ENCODE data around the gene PSMC5.

Gene PSMC5

DNA sequence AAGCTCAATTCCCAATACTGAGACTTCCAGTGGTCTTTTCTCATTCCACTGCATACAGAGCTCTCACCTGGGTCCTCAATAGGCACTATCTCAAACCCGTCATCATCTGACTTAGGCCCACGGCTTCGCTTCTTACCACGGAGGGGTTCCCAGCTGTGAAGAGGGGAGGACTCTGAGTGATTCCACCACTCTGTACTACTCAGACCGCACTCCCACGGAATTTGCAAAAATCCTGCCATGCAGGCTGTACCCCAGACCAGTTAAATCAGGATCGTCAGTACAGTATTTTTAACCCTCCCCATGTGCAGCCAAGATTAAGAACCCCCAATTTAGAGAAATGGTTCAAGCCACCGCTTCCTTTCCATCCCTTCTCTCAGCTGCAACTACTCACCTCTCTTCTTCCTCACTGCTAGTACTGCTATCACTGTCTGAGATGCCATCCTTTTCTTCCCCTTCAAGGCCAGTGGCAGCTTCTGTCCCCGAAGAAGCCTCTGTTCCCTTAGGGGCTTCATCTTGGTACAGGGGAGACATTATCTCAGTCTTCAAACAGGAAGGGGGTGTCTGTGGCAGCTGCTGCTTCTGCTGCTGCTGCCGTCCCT lies 6.2 kb upstream of the PSMC5 start:
- Histone ChIP-seq H3K36me3 (ENCODE audit: control insufficient read depth, insufficient read depth, low read length) (peaks cover 98% of the 10 kb centered on the region), H3K27ac (ENCODE audit: low read depth, low read length, severe bottlenecking) (no peak overlapping the region), H3K9me3 (ENCODE audit: control insufficient read depth, low read length) (no peaks in the 10 kb centered on the region), H3K4me1 (ENCODE audit: control insufficient read depth, insufficient read depth, low read length, poor library complexity, severe bottlenecking) (no peaks in the 10 kb centered on the region), H3K4me3 (ENCODE audit: extremely low read depth, insufficient read depth, low read length, poor library complexity, severe bottlenecking) (no peak overlapping the region)
- WGBS, 2 experiments (ENCODE audit: insufficient coverage in 2 of 2), result 95 to 96% methylated on average over 10 of the region's 10 CpGs

DNA sequence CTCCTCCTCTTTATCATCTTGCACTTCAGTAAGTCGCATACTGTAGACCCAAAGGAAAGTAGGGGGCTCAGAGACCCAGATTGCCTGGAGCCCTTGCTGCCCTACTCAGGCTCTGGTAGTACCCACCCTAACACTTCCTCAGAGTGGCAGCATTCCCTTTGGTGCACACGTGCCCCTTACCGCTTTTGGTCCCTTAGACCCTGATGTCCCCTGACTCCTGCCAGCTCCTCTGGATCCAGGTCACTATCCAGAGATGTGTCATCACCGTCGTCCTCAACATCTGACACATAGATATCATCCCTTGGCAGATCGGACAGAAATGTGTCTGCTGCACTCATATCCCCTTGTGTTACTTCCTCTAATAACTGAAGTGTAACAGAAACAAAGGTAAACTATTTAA lies 5.4 kb upstream of the PSMC5 start:
- no peak overlapping the region for H3K27ac ChIP-seq (ENCODE audit: low read depth, low read length, severe bottlenecking)
- no peak overlapping the region for H3K4me3 ChIP-seq (ENCODE audit: extremely low read depth, insufficient read depth, low read length, poor library complexity, severe bottlenecking)
- WGBS, 2 experiments (ENCODE audit: insufficient coverage in 2 of 2), result 92 to 94% methylated on average over 2 to 5 of the region's 6 CpGs
- peaks cover 91% of the 10 kb centered on the region for H3K36me3 ChIP-seq (ENCODE audit: control insufficient read depth, insufficient read depth, low read length)
- H3K4me1 ChIP-seq (ENCODE audit: control insufficient read depth, insufficient read depth, low read length, poor library complexity, severe bottlenecking), result no peaks in the 10 kb centered on the region
- H3K9me3 ChIP-seq (ENCODE audit: control insufficient read depth, low read length), result no peaks in the 10 kb centered on the region

DNA sequence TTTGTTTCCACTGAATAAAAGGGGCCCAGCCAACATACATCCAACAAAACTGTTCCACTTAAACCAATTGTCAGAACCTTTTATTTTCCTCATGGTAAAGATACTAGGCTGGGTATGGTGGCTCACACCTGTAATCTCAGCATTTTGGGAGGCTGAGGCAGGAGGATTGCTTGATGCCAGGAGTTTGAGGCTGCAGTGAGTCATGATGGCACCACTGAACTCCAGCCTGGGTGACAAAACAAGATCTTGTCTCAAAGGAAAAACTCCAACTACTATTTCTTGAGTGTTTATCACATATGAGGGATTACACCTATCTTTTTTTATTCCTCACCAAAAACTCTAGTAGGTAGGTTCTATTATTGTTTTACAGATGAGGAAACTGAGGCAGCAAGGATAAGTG lies 4.7 kb upstream of the PSMC5 start:
- no peak overlapping the region for H3K27ac ChIP-seq (ENCODE audit: low read depth, low read length, severe bottlenecking)
- H3K4me1 ChIP-seq (ENCODE audit: control insufficient read depth, insufficient read depth, low read length, poor library complexity, severe bottlenecking), result no peaks in the 10 kb centered on the region
- peaks cover 83% of the 10 kb centered on the region for H3K36me3 ChIP-seq (ENCODE audit: control insufficient read depth, insufficient read depth, low read length)
- H3K9me3 ChIP-seq (ENCODE audit: control insufficient read depth, low read length), result no peaks in the 10 kb centered on the region
- no peak overlapping the region for H3K4me3 ChIP-seq (ENCODE audit: extremely low read depth, insufficient read depth, low read length, poor library complexity, severe bottlenecking)

DNA sequence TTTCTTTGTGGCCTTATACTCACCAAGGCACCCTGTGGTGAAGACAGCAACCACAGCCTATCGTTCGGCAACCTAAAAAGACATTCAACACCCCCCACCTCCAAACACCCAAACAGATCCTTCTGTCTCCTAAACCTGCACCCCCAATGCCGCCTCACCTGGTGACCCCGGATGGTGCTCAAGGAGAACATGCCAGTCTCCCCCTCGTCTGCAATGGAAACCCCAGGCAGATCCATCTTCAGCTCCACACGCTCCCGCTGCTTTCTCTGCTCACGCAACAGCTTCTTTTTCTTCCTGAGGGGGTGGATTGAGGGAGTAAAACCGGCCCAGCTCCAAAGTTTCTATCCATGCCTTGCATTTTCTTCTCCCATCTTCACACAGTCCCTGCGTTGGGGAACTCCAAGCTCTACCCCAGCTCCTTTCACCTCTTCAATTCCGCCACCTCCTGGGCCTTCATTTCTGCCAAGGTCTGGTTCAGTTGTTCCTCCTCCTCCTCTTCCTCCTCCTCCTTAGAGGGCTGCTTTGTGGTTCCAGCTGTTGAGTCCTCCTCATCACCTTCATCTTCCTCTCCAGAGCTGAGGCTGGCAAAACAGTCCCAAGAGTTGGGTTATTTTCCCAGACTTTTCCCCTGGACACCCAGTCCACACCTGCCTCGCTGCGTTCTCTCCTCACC lies 3.4 kb upstream of the PSMC5 start:
- H3K4me3 ChIP-seq (ENCODE audit: extremely low read depth, insufficient read depth, low read length, poor library complexity, severe bottlenecking), result no peak overlapping the region
- H3K27ac ChIP-seq (ENCODE audit: low read depth, low read length, severe bottlenecking), result no peak overlapping the region
- H3K9me3 ChIP-seq (ENCODE audit: control insufficient read depth, low read length), result no peaks in the 10 kb centered on the region
- WGBS, 2 experiments (ENCODE audit: insufficient coverage in 2 of 2), result 88 to 95% methylated on average over 10 of the region's 13 CpGs
- H3K36me3 ChIP-seq (ENCODE audit: control insufficient read depth, insufficient read depth, low read length), result peaks cover 76% of the 10 kb centered on the region
- no peaks in the 10 kb centered on the region for H3K4me1 ChIP-seq (ENCODE audit: control insufficient read depth, insufficient read depth, low read length, poor library complexity, severe bottlenecking)

DNA sequence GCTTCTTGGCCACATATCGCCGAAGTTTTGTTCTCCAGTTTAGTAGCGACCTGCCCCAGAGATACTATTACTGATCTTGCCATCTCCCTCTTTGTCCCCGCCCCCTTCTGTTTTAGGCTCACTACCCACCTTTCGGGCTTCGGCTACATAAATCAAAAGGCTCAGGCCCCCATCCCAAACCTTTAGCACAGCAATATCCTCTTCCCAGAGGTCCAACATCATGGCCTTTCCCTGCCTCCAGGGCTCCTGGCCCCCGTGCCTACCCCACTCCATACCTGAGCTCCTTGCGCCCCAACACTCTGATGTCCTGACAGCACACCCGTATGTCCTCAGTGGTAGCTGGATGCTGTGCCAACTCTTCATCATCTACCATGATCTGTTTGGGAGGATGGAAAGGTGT lies 2.9 kb upstream of the PSMC5 start:
- H3K9me3 ChIP-seq (ENCODE audit: control insufficient read depth, low read length), result no peaks in the 10 kb centered on the region
- H3K27ac ChIP-seq (ENCODE audit: low read depth, low read length, severe bottlenecking), result no peak overlapping the region
- peaks cover 76% of the 10 kb centered on the region for H3K36me3 ChIP-seq (ENCODE audit: control insufficient read depth, insufficient read depth, low read length)
- no peak overlapping the region for H3K4me3 ChIP-seq (ENCODE audit: extremely low read depth, insufficient read depth, low read length, poor library complexity, severe bottlenecking)
- WGBS, 2 experiments (ENCODE audit: insufficient coverage in 2 of 2), result 95 to 97% methylated on average over 4 to 9 of the region's 9 CpGs
- no peaks in the 10 kb centered on the region for H3K4me1 ChIP-seq (ENCODE audit: control insufficient read depth, insufficient read depth, low read length, poor library complexity, severe bottlenecking)

DNA sequence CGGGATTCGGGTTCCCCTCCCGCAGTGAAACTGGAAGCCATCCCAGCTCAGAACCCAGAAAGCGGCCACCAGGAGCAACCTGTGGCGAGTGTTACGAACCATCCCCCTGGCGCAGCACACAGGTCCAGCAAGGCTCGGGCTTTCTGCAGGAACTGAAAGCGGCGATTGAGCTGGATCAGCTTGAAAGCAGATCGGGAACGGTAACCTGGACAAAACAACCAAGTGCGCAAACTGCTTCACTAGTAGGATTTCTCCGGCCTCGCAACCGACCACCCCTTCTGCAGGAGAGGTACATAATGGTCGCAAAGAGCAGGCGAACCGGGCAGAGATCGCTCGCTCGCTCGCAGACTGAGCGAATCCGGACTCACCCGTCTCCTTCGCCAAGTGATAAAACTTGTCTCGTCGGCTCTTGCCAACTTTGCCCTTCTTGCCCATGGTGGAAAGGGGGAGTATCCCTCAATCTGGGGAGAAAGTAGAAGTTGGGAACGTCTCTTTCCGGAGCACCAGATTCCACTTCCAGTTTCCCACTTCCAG lies 696 bp upstream of the PSMC5 start:
- H3K36me3 ChIP-seq (ENCODE audit: control insufficient read depth, insufficient read depth, low read length), result peaks cover 76% of the 10 kb centered on the region
- WGBS, 2 experiments (ENCODE audit: insufficient coverage in 2 of 2), result 1% methylated on average over 27 to 28 of the region's 31 CpGs
- peak overlapping the region; percentile 97 for H3K27ac ChIP-seq (ENCODE audit: low read depth, low read length, severe bottlenecking)
- no peaks in the 10 kb centered on the region for H3K4me1 ChIP-seq (ENCODE audit: control insufficient read depth, insufficient read depth, low read length, poor library complexity, severe bottlenecking)
- peak overlapping the region; percentile 88 for H3K4me3 ChIP-seq (ENCODE audit: extremely low read depth, insufficient read depth, low read length, poor library complexity, severe bottlenecking)
- no peaks in the 10 kb centered on the region for H3K9me3 ChIP-seq (ENCODE audit: control insufficient read depth, low read length)

DNA sequence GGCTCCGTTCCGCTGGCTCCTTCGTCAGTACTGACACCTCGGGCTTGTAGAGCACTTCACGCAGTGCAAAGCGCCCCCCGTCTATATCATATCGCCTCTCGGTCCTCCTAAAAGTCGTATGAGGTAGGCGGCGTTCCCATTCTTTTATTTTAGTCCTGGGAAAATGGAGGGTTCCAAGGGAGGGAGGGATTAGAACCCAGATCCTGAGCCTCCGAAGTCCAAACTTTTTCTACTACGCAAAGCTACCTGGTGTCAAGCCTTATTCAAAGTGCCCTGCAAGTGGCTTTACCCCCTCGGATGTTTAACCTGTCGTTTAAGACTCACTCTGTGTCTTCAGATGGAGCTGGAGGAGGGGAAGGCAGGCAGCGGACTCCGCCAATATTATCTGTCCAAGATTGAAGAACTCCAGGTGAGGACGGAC lies 580 bp downstream of the PSMC5 start:
- H3K36me3 ChIP-seq (ENCODE audit: control insufficient read depth, insufficient read depth, low read length), result peaks cover 76% of the 10 kb centered on the region
- H3K4me1 ChIP-seq (ENCODE audit: control insufficient read depth, insufficient read depth, low read length, poor library complexity, severe bottlenecking), result no peaks in the 10 kb centered on the region
- H3K9me3 ChIP-seq (ENCODE audit: control insufficient read depth, low read length), result no peaks in the 10 kb centered on the region
- peak overlapping the region; percentile 88 for H3K4me3 ChIP-seq (ENCODE audit: extremely low read depth, insufficient read depth, low read length, poor library complexity, severe bottlenecking)
- H3K27ac ChIP-seq (ENCODE audit: low read depth, low read length, severe bottlenecking), result peak overlapping the region; percentile 97
- WGBS, 2 experiments (ENCODE audit: insufficient coverage in 2 of 2), result 0 to 5% methylated on average over 11 to 12 of the region's 19 CpGs

DNA sequence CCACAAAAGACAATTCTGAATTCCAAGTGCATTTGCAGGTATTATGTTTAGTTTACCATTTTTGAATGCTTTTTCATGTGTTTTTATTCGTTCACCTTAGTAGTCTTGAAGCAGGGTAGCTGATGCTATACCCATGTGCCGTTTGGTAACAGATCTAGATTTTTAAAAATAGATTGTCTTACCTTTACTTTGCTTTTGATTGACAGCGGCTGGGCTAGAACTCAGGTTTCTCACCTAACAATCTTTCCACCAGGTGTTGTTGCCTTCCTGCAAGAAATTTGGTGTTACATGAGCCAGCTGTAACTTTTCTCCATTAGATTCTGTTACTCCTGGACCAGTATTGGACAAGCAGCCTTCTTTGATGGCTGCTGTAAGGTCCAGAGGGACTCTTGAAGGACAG lies 1.7 kb downstream of the PSMC5 start:
- WGBS, 2 experiments (ENCODE audit: insufficient coverage in 2 of 2), result 98 to 100% methylated on average over 3 of the region's 3 CpGs
- Histone ChIP-seq H3K9me3 (ENCODE audit: control insufficient read depth, low read length) (no peaks in the 10 kb centered on the region), H3K4me3 (ENCODE audit: extremely low read depth, insufficient read depth, low read length, poor library complexity, severe bottlenecking) (peak overlapping the region; percentile 88), H3K36me3 (ENCODE audit: control insufficient read depth, insufficient read depth, low read length) (peaks cover 76% of the 10 kb centered on the region), H3K27ac (ENCODE audit: low read depth, low read length, severe bottlenecking) (no peak overlapping the region), H3K4me1 (ENCODE audit: control insufficient read depth, insufficient read depth, low read length, poor library complexity, severe bottlenecking) (no peaks in the 10 kb centered on the region)

DNA sequence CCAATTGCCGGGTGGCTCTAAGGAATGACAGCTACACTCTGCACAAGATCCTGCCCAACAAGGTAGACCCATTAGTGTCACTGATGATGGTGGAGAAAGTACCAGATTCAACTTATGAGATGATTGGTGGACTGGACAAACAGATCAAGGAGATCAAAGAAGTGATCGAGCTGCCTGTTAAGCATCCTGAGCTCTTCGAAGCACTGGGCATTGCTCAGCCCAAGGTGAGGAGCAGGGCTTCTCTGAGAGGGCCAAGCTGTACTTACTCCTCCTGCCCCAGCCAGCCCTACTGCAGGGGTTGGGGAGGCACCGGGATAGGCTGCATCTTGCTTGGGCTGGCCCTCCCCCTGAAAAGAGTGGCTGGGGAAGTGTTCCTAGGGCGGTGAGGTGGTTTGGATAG lies 3.0 kb downstream of the PSMC5 start:
- no peaks in the 10 kb centered on the region for H3K9me3 ChIP-seq (ENCODE audit: control insufficient read depth, low read length)
- H3K4me3 ChIP-seq (ENCODE audit: extremely low read depth, insufficient read depth, low read length, poor library complexity, severe bottlenecking), result no peak overlapping the region
- H3K27ac ChIP-seq (ENCODE audit: low read depth, low read length, severe bottlenecking), result no peak overlapping the region
- no peaks in the 10 kb centered on the region for H3K4me1 ChIP-seq (ENCODE audit: control insufficient read depth, insufficient read depth, low read length, poor library complexity, severe bottlenecking)
- WGBS, 2 experiments (ENCODE audit: insufficient coverage in 2 of 2), result 97 to 100% methylated on average over 2 to 3 of the region's 5 CpGs
- H3K36me3 ChIP-seq (ENCODE audit: control insufficient read depth, insufficient read depth, low read length), result peaks cover 74% of the 10 kb centered on the region

DNA sequence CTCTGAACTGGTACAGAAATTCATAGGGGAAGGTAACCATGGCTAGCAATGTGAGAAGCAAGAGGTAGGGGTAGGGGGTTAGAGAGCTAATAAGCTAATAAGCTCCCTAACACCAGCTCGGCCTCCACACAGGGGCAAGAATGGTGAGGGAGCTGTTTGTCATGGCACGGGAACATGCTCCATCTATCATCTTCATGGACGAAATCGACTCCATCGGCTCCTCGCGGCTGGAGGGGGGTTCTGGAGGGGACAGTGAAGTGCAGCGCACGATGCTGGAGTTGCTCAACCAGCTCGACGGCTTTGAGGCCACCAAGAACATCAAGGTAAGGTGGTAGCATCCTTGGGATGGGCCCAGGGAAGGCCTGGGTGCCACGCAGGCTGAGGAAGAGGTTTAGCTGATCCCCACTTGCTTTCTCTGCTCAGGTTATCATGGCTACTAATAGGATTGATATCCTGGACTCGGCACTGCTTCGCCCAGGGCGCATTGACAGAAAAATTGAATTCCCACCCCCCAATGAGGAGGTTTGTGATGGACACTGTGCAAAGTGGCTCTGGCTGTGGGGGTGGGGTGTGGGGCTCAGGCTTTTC lies 3.8 kb downstream of the PSMC5 start:
- Histone ChIP-seq H3K4me3 (ENCODE audit: extremely low read depth, insufficient read depth, low read length, poor library complexity, severe bottlenecking) (no peak overlapping the region), H3K36me3 (ENCODE audit: control insufficient read depth, insufficient read depth, low read length) (peaks cover 76% of the 10 kb centered on the region), H3K4me1 (ENCODE audit: control insufficient read depth, insufficient read depth, low read length, poor library complexity, severe bottlenecking) (no peaks in the 10 kb centered on the region), H3K27ac (ENCODE audit: low read depth, low read length, severe bottlenecking) (no peak overlapping the region), H3K9me3 (ENCODE audit: control insufficient read depth, low read length) (no peaks in the 10 kb centered on the region)
- 99% methylated on average over 10 to 12 of the region's 15 CpGs for WGBS, 2 experiments (ENCODE audit: insufficient coverage in 2 of 2)

DNA sequence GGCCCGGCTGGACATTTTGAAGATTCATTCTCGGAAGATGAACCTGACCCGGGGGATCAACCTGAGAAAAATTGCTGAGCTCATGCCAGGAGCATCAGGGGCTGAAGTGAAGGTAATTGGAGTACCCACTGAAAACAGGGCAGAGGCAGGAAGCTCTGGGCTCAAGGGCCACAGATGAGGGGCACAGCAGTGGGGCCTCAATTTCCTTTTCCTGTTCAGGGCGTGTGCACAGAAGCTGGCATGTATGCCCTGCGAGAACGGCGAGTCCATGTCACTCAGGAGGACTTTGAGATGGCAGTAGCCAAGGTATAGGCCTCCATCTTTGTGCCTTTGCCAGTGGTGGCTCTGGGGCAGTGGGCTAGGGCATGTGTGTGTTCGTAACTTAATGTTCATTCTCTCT lies 4.3 kb downstream of the PSMC5 start:
- no peaks in the 10 kb centered on the region for H3K9me3 ChIP-seq (ENCODE audit: control insufficient read depth, low read length)
- no peaks in the 10 kb centered on the region for H3K4me1 ChIP-seq (ENCODE audit: control insufficient read depth, insufficient read depth, low read length, poor library complexity, severe bottlenecking)
- no peak overlapping the region for H3K27ac ChIP-seq (ENCODE audit: low read depth, low read length, severe bottlenecking)
- WGBS, 2 experiments (ENCODE audit: insufficient coverage in 2 of 2), result 98 to 99% methylated on average over 6 to 7 of the region's 8 CpGs
- H3K4me3 ChIP-seq (ENCODE audit: extremely low read depth, insufficient read depth, low read length, poor library complexity, severe bottlenecking), result no peak overlapping the region
- peaks cover 79% of the 10 kb centered on the region for H3K36me3 ChIP-seq (ENCODE audit: control insufficient read depth, insufficient read depth, low read length)

Data from mesodermal cell (in vitro differentiated cells).